Myocyte (in vitro differentiated cells): Measurements from ENCODE around the gene WDR88. TPM values are rescaled to one million over a fixed set of nuclear protein-coding genes. Genes with fewer than 3 reads are reported as not detected.
"Not testable (repeated sequence)": the region's sequence is repeated elsewhere in the genome, so short reads cannot be mapped to it uniquely, and the experiment has no call there.

Source experiments
- DNase-seq: peaks from one replicate; pipeline ENCODE4 v3.0.0-alpha.2; 2012; ENCODE audit warnings: low read depth
- total RNA-seq: library from RNA; depleted of rRNA; stranded (reverse); fragments of >200 nt; gene quantifications from 2 replicates; pipeline ENCODE4 v1.2.3, GENCODE V29; 2014

WDR88 gene
- total RNA-seq, 1 donor from 2014 or later: not detected

DNA sequence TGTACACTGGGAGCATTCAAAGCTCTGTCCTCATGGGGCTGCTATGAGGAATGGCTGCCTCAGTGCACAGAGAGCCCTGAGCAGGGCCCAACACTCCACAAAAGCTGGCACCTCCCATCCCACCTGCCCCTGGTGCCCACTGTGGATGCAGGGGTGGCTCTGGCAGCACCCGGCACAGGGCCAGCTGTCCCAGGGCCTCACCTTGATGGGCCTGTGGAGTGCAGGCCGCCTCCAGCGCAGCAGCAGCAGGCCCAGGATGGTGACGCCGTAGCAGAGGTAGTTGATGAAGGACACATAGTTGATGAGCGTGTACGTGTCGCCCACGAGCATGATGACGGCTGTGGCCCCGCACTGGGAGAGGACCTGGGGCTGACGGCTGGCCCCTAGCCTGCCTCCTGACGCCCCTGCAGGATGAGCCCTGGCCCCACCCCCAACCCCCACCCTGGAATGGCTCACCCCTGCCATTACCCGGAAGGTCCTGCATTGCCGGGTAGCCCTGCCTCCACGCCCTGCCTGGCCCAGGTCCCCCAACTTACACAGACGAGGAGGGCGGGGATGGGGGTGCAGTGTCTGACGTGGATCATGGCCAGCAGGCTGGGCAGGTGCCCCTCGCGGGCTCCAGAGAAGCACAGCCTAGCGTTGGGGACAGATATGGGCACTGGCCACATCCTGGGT, 78.5 kb downstream of the WDR88 start:
- DNase-seq: no peak

DNA sequence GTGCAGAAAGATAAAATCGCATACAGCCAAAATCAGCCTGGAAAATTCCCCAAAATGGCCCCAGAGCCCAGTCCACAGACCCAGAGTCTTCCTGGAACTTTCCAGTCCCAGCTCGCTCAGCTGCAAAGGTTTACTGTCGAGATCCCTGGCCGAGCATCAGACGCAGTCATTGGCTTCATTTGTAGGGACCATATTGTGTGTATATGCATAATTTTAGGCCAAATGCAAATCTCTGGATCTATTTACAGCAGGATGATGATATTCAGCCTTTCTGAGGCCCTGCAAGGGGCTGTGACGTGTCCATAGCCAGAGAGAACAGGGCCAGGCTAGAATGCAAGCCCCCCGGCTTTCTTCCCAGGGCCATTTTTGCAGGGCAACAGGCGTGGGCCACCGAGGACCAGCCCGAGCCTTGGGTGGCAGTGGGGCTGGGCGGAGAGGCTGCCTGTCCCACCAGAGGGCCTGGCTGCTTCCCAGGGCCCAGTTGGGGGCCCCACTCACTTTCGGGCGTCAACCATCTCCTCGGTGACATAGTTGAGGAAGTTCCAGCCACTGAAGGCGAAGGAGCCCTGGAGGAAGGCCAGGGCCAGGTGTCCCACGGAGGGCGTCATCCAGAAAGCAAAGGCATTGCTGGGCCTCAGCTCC, 80.0 kb downstream of the WDR88 start:
- no peak for DNase-seq

DNA sequence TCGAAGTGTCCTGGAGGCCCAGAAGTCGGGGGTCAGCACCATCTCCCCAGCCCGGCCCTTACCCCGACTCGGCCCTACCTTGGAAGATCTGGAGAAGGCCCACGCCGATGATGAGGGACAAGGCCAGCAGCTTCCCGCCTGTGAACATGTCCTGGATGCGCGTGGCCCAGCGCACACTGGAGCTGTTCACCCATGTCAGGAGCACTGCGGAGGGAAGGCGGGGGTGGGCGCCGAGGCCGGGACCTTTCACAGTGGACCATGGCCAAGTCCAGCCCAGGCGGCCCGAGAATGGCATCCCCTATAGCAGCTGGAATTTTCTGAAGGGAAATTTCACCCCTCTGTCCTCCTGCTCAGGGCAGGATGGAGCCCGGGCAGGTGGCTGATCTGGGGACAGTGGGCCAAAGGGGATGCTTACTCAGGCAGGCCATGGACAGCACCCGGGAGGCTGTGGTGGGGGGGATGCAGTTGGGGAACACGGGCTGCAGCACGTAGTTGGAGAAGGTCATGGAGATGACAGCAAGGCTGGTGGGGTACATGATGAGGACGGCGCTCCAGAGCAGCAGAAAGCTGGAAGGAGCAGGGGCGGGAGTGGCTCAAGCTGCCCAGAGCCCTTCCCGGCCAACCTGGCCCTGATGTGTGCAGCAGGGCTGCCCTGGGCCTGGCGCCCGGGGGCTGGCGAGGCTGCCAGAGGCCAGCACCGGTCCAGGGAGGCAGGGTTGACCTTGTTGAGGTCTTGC, 80.7 kb downstream of the WDR88 start:
- no peak for DNase-seq

DNA sequence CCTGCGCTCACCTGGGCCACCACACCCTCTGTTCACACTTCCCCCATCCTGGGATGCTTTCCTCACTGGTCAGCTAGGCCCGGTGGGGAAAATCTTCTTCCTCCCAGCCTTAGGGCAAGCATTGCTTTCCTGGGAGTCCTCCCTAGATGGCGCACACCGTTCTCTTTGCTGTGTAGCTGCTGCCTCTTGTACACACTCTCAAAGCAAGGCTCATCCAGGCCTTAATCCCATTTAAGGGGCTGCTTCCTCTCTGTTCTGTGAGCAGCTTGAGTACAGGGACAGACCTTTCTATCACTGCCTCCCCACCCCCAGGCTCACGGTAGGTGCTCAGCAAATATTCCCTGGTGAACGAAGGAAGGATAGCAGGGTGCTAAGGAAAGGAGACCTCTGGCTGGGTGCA, 82.7 kb downstream of the WDR88 start:
- no peak for DNase-seq

DNA sequence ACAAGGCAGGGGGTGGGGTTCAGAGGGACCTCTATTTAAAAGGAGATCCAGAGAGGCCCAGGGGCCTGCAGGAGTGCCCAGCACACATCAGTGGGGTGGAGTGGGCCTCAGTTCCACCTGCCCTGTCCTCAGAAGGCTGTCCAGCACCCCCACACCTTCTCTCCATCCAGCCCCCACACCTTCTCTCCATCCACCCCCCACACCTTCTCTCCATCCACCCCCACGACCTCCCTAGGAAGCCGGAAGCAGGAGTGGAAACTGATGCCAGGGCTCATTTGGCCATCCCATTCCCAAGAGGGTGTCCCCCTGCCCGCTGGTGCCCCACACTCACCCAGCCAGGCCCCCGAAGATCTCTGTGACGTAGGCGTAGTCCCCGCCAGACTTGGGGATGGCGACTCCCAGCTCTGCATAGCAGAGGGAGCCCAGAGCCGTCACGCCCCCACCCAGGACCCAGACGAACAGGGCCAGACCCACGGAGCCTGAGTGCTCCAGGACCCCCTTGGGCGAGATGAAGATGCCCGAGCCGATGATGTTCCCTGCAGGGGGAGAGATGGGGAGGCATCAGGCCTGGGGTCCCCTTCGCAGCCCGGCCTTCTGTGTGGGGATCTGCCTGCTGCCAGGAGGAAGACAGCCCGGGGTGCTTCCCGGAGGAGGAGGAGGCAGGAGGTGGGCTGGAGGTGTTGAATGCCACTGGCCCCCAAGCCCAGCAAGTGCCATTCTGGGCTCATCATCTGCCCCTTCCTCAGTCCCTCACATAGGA, 83.7 kb downstream of the WDR88 start:
- DNase-seq: no peak

DNA sequence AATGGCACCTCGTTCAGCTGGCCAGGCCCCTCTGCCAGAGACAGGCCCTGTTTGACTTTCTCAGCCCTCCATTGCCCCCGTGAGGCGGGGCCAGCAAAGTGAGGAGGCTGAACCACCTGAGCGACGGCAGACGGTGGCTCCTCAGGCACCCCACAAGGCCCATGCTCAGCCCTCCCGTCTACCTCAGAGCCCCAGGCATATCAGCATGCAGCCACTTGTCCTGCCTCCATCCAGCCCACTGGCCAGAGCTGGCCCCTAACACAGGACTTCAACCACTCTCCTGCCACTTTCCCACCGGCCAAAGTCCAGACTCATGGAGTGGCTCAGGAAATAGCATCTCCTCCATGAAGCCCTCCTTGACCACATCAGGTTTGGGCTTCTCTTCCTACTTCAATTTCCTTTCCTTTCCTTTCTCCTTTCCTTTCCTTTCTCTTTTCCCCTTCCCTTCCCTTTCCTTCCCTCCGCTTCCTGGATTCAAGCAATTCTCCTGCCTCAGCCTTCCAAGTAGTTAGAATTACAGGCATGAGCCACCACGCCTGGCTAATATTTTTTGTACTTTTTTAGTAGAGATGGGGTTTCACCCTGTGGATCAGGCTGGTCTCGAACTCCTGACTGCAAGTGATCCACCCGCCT, 84.4 kb downstream of the WDR88 start:
- DNase-seq: no peak

DNA sequence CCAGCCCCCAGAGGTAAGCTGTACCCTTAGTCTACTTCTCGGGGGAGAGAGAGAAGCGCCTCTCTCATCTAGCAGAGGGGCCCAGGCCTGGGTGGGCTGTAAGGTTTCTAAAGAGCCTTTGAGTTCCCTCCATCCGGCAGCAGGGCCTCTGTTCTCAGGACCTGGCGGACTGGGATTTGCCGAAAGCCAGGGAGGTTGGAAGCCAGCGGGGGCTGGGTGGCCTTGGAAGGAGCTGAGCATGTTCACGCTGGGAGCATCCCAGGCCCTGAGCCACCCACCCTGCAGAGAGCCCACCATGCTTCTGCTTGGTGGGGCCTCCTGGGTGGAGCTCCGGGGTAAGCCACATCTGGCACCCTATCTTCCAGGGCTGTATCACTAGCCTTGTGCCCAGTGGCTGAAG, 86.0 kb downstream of the WDR88 start:
- no peak for DNase-seq

DNA sequence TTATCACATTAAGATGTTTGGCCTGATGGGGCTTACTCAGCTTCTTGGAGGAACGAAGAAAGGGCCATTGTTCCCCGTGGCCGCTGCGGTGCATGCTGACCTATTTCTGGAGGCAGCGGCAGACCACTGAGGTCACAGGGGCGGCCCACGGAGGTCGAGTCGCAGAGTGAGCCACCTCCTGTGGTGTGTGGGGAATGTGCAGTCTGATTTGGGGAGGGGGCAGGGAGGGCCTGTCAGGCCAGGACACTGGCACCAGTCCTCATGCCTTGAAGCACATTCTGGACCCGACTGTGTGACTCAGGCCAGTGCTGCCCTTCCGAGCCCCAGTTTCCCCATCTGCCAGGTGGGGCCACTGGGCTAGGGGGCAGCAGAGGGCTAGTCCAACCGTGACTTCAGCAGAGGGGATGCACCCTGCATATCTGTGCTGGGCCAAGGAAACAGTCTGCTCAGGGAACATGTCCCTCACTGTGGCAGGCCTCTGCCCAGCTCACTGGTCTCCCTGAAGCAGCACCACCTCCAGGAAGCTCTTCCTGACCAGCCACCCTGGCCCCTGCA, 87.4 kb downstream of the WDR88 start:
- DNase-seq: peak; percentile 49

DNA sequence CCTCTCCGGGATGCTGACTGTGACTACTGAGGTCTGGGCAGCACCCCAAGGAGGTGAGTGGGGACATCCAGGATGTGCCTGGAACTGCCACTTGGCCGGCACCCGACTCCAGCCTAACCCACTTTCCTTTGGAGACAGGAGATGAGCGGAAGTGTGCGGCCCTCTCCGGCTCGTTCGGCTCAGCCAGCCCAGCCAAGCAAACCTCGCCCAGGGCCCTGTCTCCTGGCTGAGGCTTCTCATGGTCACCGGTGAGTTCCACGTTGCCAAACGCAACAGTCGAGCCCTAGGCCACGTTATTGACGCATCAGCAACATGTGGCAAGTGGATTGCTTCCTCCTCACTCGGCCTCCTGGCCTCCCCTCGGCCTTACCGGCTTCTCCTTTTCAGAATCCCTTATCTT, 88.2 kb downstream of the WDR88 start:
- no peak for DNase-seq

DNA sequence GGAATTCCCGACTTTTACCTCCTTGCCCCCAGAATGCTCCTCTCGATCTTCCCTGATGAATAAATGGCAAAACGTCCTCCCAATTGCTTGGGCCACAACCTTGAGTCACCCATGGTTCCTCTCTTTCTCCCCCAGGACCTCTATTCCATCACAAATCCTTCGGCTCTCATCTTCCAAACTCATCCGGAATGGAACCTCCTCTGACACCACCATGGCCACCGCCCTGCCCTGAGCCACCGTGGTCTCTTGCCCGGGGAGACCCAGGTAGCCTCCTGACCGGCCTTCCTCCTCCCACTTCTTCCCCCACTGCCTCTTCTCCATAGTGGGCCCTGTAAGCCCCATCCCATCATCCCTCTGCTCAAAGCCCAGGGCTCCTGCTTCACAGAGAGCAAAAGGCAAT, 88.8 kb downstream of the WDR88 start:
- no peak for DNase-seq

DNA sequence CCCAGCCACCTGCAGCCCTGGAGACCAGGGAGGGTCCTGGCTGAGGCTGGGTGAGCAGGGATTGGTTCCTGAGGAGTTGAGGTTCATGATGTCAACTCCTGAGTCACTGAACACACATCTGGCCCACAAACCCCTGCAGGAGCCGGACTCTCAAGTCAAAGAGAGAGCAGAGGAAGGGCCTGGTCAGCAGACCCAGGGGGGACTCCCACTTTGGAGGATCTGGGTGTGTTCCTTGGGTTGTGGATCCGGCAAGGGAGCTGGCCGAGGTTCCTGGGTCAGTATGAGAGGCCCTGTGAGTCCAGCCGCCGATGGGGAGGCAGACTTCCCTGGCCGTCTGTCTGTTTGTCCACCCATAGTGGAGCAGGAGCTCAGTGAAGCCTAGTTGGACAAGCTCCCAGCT, 89.7 kb downstream of the WDR88 start:
- no peak for DNase-seq

DNA sequence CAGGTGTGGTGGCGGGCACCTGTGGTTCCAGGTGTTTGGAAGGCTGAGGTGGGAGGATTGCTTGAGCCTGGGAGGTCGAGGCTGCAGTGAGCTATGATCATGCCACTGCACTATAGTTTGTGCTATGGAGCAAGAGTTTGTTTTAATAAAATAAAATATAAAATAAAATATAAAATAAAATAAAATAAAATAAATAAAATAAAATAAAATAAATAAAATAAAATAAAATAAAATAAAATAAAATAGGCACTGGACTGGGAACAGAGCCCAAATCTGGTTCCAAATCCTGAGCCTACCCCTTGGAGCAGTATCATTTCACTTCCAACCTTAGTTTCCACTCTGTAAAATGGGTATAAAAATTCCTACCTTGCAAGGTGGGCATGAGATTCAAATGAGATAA, 90.3 kb downstream of the WDR88 start:
- not testable (repeated sequence) for DNase-seq

DNA sequence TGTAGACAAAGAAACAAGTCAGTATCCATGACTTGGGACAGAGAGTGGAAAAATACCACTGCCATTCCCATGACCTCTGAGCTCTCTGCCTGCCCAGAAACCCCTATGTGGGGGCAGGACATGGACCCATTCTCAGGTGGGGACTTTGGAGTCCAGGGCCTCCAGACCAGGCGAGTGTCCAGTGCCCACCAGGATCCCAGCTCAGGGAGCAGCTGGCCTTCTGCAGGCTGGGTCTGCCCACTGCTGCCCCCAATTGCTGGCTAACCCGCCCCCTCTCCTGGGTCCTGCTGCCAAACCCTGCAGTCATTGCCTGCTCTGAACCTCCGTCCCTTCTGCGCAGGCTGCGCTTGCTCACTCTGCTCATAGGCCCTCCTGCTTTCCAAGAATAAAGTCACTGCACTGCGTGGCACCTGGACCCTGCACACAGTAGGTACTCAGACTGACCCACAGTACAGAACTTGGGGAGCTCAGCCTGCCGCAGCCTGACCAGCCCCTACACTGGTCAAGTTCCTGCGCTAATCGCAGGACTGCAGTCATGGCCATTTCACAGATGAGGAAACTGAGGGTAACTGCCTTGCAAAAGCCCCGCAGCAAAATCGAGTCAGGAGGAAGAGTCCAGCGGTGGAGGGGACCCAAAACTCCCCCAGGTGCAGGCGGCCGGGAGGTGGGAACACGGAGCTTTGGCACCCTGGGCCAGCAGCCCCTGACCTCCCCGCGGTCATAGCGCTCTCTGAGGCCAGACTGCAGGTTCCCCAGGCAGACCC, 93.0 kb downstream of the WDR88 start:
- DNase-seq: no peak

Other genes starting within 250 kb of the WDR88 start
- 9.6 and 11.0 TPM in 2 replicates for gene CEP89, start 160.2 kb upstream of the WDR88 start, total RNA-seq
- 2.0 and 4.1 TPM in 2 replicates for gene FAAP24, start 159.9 kb upstream of the WDR88 start, total RNA-seq
- 9.0 and 13.9 TPM in 2 replicates for gene RHPN2, start 67.2 kb upstream of the WDR88 start, total RNA-seq
- gene GPATCH1, start 50.9 kb upstream of the WDR88 start, total RNA-seq: 5.4 and 6.2 TPM in 2 replicates
- 34.2 and 40.6 TPM in 2 replicates for gene LRP3, start 62.2 kb downstream of the WDR88 start, total RNA-seq
- gene SLC7A10, start 93.7 kb downstream of the WDR88 start, total RNA-seq: not detected in 2 replicates
- 0.86 and 1.6 TPM in 2 replicates for gene CEBPA, start 170.4 kb downstream of the WDR88 start, total RNA-seq
- 21.7 and 23.6 TPM in 2 replicates for gene CEBPG, start 241.6 kb downstream of the WDR88 start, total RNA-seq